GM21529 (cell line): Measurements from ENCODE around the gene TRAF3IP1.

Experiments
- ATAC-seq: cut with Tn5 transposase; IDR thresholded peaks from one replicate; pipeline ENCODE4 v1.9.1; 2021; ENCODE audit not compliant: unreplicated experiment

TRAF3IP1 gene

GRCh38 chr2:238287737-238288649 lies 32.3 kb upstream of the TRAF3IP1 start, which contains the start of gene PER2:
PER2 (minus strand) TSS chr2:238288610; CDS start chr2:238277936, 10,674 bp downstream.
- ATAC-seq = peak; percentile 37

GRCh38 chr2:238288650-238289573 lies 31.4 kb upstream of the TRAF3IP1 start:
- ATAC-seq = peak; percentile 90

GRCh38 chr2:238289574-238289973 lies 30.7 kb upstream of the TRAF3IP1 start:
- ATAC-seq = no peak

- no peak for ATAC-seq
These were observed 30.2 kb upstream of the TRAF3IP1 start for GRCh38 chr2:238290091-238290509.

DNA sequence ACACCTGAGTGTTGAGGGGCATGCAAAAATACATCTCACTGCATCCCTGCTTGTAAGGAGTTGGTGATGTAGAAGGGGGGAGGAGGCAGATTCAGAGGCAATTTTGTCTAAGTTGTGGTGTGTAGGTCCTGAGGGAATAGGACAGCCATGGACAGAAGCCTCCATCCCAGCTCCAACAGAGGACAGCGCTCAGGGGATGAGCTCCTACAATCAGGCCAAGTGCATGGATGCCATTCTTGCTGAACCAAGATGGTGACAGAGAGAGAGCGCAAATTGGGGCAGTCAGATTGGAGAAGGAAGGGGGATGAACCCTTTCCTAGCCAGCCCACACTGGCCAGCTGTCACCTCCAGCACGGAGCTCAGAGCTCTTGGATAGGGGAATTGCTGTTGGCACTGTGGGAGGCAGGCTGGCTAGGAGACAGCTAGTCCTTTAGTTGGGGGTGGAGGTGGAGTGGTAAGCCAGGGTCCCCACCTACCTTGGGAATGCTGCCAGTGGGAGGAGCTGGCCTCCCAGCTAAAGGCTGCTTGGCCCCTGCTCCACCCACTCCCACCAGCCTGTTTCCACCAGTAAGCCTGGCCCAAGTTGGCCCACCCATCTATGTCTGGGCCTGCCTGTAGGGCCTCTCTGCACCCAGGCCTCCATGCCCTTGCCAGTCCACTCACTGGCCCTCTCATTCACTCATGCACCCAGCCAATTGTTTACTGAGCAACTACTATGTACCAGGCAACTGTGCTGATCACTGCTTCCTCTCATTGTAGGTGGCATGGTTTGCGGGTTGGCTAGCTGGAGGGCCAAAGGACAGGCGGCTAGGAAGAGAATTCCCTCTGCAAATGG lies 29.4 kb upstream of the TRAF3IP1 start:
- ATAC-seq = no peak

- ATAC-seq = no peak
These were observed 28.6 kb upstream of the TRAF3IP1 start for GRCh38 chr2:238291550-238292281.

GRCh38 chr2:238294046-238294392 lies 26.3 kb upstream of the TRAF3IP1 start:
- no peak for ATAC-seq

DNA sequence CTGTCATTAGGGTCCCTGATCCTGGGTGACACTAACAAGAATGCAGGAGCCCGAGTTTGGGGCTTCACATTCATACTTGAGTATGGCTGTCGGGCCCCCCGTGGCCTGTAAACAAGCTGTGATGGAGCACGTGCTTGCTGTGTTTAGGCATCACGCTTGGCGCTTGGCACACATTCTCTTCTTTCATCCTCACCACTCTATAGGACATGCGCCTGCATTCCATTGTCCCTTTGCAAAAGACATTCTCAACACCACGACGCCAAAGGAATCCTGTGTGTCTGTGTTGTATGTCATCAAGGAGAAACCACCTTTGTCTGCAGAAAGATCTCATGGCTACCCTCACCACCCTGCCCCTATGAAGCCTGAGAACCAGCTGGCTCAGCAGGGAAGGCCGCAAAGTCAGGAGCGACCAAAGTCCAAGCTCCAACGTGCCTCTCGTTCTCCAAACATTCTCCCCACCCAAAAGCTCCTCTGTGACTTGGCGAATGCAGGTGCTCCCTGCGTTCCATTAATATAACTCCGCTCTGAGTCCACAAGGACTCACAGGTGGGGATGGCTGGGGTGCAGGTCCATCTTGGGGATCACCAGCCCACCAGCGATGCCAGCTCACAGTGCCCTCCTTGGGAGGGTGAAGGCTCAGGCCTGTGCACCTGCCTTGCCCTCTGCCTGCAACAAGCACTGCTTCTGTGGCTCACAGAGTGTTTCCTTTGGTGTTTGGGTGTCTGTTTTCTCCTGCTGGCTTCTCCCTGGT lies 25.8 kb upstream of the TRAF3IP1 start:
- no peak for ATAC-seq

DNA sequence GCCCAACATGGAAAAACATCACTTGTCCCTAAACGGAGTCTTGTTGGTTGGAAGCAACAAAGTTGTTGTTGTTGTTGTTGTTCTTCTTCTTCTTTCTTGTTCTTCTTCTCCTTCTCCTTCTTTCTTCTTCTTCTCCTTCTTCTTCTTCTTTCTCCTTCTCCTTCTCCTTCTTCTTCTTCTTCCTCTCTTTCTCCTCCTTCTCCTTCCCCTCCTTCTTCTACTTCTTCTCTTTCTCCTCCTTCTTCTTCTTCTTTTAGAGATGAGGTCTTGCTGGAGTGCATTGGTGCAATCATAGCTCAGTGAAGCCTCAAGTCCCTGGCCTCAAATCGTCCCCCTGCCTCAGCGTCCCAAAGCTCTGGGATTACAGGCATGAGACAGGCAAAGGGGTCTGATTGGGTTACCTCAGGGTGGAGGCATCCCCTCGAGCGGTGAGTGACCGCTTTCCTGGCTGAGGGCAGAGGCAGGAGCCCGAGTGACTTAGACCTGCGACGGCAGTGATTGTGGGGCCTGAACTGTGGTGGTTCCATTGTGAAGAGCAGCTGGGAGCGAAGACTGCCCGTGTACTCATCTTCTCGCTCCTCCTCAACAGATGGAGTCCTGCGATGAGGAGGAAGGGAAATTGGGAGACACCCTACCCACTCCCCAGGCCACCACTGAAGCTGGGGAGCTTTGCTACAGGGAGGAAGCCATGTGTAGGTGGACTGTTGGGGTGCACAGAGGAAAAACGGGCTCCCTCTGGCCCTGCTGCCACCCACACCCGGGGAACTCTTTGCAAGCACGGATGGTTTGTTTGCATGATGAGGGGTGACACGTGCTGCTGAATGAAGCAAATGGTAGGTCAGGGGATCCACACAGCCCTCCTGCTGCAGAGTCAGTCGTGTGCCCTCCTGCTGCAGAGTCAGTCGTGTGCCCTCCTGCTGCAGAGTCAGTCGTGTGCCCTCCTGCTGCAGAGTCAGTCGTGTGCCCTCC lies 24.9 kb upstream of the TRAF3IP1 start:
- ATAC-seq = no peak

DNA sequence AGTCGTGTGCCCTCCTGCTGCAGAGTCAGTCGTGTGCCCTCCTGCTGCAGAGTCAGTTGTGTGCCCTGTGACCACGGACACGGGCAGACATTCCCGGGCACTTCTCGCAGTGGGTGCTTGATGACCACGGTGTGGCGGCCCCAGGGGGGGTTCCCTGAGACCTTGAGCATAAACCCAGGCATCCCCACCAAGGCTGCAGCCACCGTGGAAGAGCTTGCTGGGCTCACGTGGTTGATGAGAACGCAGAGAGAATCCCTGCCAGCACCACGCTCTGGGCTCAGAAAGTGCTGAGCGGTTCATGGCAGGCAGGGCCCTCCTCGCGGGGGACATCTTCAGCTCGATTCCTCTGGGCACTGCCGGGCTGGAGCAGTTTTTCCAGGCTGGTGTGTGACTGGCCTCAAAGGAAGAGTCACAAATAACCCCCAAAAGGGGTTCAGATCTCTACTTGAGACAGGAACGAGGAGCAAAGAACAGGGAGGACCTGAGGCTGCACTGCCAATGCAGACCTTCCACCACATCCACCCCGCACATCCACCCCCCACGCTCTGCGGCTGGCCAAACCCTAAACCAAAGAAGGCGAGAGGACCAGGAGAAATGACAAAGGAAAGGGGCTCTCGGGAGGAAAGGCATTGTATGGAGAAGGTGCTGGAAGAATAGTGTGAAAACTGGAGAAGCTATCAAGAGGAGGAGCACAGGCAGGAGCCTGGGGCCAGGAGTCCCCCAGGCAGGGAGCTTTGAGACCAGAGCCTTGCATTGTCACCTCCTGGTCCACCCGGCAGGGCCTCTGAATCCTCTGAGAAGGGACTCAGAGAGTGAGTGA lies 23.5 kb upstream of the TRAF3IP1 start:
- no peak for ATAC-seq

GRCh38 chr2:238299803-238300202 lies 20.5 kb upstream of the TRAF3IP1 start:
- no peak for ATAC-seq

GRCh38 chr2:238302087-238302486 lies 18.2 kb upstream of the TRAF3IP1 start:
- ATAC-seq = no peak

DNA sequence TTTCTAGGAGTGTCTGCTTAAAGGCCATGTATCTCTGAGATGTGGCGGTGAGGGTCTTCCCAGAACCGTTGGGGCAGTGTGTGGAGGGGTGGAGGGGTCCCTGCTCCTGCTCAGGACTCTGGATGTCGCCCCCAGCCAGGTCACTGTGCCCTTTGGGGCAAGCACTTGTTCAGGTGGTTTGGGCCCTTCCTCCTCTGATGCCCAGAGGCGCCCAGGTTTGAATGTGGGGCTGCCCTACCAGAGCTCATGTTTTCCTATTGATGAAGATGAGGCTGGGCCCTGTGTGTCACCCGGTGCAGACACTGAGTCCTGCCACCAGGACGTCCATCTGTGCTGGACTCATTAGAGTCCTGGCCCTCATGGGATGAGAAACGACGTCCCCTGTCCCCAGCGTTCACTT lies 17.6 kb upstream of the TRAF3IP1 start:
- ATAC-seq = no peak

GRCh38 chr2:238304116-238304515 lies 16.2 kb upstream of the TRAF3IP1 start:
- no peak for ATAC-seq

GRCh38 chr2:238305092-238305862 lies 15.0 kb upstream of the TRAF3IP1 start:
- ATAC-seq = no peak

- no peak for ATAC-seq
These were observed 14.2 kb upstream of the TRAF3IP1 start for GRCh38 chr2:238305965-238306671.
